Tibial nerve (tissue), 4 donors: ENCODE results near the gene CDKL4.
"Not testable (repeated sequence)": the region's sequence is repeated elsewhere in the genome, so short reads cannot be mapped to it uniquely, and the experiment has no call there.

Experiments used
- EP300 ChIP-seq, 2 donors: sonication (generic); formaldehyde crosslinking; IDR thresholded peaks; one replicate each; pipeline ENCODE4 v1.6.1; 2017; ENCODE audit warnings: antibody characterized with exemption in 2 of 2, mild to moderate bottlenecking in 1 of 2
- TF ChIP-seq, protein P1 (sequence below), 5 experiments: fragments of 200-600 bp in 3 of 5; fragments of 450-650 bp in 2 of 5; sonication (generic) in 3 of 5; IDR thresholded peaks; one replicate each; pipeline ENCODE4 v1.5.1; 2016 to 2019; ENCODE audit warnings: antibody characterized with exemption in 5 of 5, mild to moderate bottlenecking in 3 of 5, moderate library complexity in 2 of 5

DNA sequence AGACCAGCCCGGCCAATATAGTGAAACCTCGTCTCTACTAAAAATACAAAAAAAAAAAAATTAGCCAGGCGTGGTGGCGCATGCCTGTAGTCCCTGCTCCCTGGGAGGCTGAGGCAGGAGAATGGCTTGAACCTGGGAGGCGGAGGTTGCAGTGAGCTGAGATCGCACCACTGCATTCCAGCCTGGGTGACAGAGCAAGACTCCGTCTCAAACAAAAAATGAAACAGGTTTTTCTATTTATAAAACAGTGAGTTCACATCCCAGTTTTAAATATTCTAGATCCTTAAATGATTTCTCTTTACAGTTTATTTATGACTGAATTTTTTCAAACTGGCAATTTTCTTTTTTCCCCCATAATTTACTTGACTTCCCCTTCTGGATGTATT is 102.8 kb downstream of the CDKL4 start:
- TF ChIP-seq, protein P1, sequence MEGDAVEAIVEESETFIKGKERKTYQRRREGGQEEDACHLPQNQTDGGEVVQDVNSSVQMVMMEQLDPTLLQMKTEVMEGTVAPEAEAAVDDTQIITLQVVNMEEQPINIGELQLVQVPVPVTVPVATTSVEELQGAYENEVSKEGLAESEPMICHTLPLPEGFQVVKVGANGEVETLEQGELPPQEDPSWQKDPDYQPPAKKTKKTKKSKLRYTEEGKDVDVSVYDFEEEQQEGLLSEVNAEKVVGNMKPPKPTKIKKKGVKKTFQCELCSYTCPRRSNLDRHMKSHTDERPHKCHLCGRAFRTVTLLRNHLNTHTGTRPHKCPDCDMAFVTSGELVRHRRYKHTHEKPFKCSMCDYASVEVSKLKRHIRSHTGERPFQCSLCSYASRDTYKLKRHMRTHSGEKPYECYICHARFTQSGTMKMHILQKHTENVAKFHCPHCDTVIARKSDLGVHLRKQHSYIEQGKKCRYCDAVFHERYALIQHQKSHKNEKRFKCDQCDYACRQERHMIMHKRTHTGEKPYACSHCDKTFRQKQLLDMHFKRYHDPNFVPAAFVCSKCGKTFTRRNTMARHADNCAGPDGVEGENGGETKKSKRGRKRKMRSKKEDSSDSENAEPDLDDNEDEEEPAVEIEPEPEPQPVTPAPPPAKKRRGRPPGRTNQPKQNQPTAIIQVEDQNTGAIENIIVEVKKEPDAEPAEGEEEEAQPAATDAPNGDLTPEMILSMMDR (IDR thresholded peaks at IDR 0.05): not testable (repeated sequence)
- not testable (repeated sequence) for TF ChIP-seq EP300 (IDR thresholded peaks at IDR 0.05)
